Breast epithelium (tissue), 3 donors: ENCODE measurements around the gene CAND1.

ENCODE experiments used
- POLR2AphosphoS5 ChIP-seq, 3 donors: sonication (generic); formaldehyde crosslinking; IDR thresholded peaks; one replicate each; pipeline ENCODE4 v1.6.1; 2017; ENCODE audit warnings: antibody characterized with exemption in 3 of 3
- TF ChIP-seq, protein P1 (sequence below), 3 donors: fragments of 450-650 bp; IDR thresholded peaks; one replicate each; pipeline ENCODE4 v1.5.1; 2016 to 2017; ENCODE audit warnings: antibody characterized with exemption in 3 of 3, mild to moderate bottlenecking in 3 of 3, moderate library complexity in 3 of 3

DNA sequence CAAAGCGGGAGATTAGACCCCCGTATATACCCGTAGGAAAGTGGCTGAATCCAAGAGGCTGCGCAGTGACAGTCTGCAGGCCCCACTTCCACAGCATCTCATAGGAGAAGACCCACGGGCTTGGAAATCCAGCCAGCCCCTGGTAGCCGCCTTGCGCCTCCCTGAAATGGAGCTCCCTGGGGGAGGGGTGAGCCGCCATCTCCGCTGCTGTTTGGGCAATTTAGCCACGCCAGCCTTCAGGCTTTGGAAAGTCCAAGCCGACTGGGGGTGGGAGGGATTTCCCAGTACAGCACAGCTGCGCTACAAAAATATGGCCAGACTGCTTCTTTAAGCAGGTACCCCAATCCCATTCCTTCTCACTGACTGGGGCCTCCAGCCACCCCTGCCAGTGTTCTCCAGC is 53.4 kb downstream of the CAND1 start:
- no peak for TF ChIP-seq POLR2AphosphoS5 (IDR thresholded peaks at IDR 0.05)
- TF ChIP-seq, protein P1, sequence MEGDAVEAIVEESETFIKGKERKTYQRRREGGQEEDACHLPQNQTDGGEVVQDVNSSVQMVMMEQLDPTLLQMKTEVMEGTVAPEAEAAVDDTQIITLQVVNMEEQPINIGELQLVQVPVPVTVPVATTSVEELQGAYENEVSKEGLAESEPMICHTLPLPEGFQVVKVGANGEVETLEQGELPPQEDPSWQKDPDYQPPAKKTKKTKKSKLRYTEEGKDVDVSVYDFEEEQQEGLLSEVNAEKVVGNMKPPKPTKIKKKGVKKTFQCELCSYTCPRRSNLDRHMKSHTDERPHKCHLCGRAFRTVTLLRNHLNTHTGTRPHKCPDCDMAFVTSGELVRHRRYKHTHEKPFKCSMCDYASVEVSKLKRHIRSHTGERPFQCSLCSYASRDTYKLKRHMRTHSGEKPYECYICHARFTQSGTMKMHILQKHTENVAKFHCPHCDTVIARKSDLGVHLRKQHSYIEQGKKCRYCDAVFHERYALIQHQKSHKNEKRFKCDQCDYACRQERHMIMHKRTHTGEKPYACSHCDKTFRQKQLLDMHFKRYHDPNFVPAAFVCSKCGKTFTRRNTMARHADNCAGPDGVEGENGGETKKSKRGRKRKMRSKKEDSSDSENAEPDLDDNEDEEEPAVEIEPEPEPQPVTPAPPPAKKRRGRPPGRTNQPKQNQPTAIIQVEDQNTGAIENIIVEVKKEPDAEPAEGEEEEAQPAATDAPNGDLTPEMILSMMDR (IDR thresholded peaks at IDR 0.05): no peak
